Adrenal gland (tissue), 12 donors: ENCODE results near the gene TAF4. TPM values are rescaled to one million over a fixed set of nuclear protein-coding genes. Genes with fewer than 3 reads are reported as not detected.

ENCODE experiments used
- DNase-seq, 7 donors: peaks; one replicate each; pipeline ENCODE4 v3.0.0-alpha.2; 2019 to 2020
- H3K27ac ChIP-seq, 5 donors: fragments of 200-600 bp; sonication (generic) in 4 of 5; 1 replicate in 3 of 5; 2 replicates in 2 of 5; pipeline versions ENCODE4 v1.5.1 to v1.8.0; 2016 to 2020; ENCODE audit warnings: mild to moderate bottlenecking in 1 of 5
- H3K27me3 ChIP-seq: fragments of 200-600 bp; 2 replicates; pipeline ENCODE4 v1.8.0; 2021
- H3K36me3 ChIP-seq, 2 donors: fragments of 200-600 bp; replicated peaks in 1 of 2; 1 replicate in 1 of 2; 2 replicates in 1 of 2; pipeline versions ENCODE4 v1.5.1 to v1.8.0; 2018 to 2022
- H3K4me1 ChIP-seq, 2 donors: fragments of 200-600 bp; replicated peaks in 1 of 2; 1 replicate in 1 of 2; 2 replicates in 1 of 2; pipeline versions ENCODE4 v1.5.1 to v1.8.0; 2018 to 2021
- H3K4me3 ChIP-seq, 4 donors: fragments of 200-600 bp; sonication (generic) in 3 of 4; one replicate each; pipeline ENCODE4 v1.5.1; 2016 to 2018
- H3K9me3 ChIP-seq, 3 donors: fragments of 200-600 bp; sonication (generic) in 1 of 3; replicated peaks in 1 of 3; 1 replicate in 2 of 3; 2 replicates in 1 of 3; pipeline versions ENCODE4 v1.5.1 to v1.8.0; 2016 to 2021
- POLR2A ChIP-seq, 2 donors: fragments of 450-650 bp; IDR thresholded peaks; one replicate each; pipeline ENCODE4 v1.6.1; 2017; ENCODE audit warnings: antibody characterized with exemption in 2 of 2, mild to moderate bottlenecking in 2 of 2, moderate library complexity in 1 of 2
- WGBS, 4 donors: extraction: QIAGEN DNeasy Blood & Tissue Kit in 2 of 4; methylation state at CpG; one replicate each; pipeline versions ENCODE4 v1.1.5 to v1.1.7; 2013 to 2017; 5-methylcytosine and 5-hydroxymethylcytosine counted together
- intact Hi-C, 2 donors: fragments of 100-400 bp; cut with DNase I; formaldehyde crosslinking; loops; one replicate each; pipeline versions ENCODE4 v1.14.1 to v1.15.0; 2022 to 2023
- polyA plus RNA-seq, 3 donors: library from polyadenylated mRNA; stranded (reverse); fragments of 200-250 nt in 2 of 3; fragments of 350-450 nt in 1 of 3; fragmentation: Illumina TruSeq in 1 of 3; extraction: RNeasy Lipid Tissue Mini Kit (QIAGEN cat#74804) in 1 of 3; gene quantifications; one replicate each; pipeline ENCODE4 v1.2.3, GENCODE V29; 2013 to 2014
- total RNA-seq, 9 donors: library from RNA; depleted of rRNA in 4 of 9; stranded (reverse); fragments of >200 nt in 4 of 9; fragments of 120-200 nt in 1 of 9; fragmentation: NEBNext Ultra II Directional in 1 of 9; extraction: Animal tissue kit (Norgen Biotek cat#: 25700) in 1 of 9; gene quantifications; one replicate each; pipeline versions ENCODE4 v1.1.0 to v1.2.4, GENCODE V29; 2013 to 2023
- TF ChIP-seq, protein P1 (sequence below), 6 experiments: fragments of 450-650 bp in 4 of 6; fragments of 200-600 bp in 2 of 6; sonication (generic) in 1 of 6; IDR thresholded peaks; 1 replicate in 5 of 6; 2 replicates in 1 of 6; pipeline versions ENCODE4 v1.5.1 to v1.8.0; 2016 to 2021; ENCODE audit warnings: antibody characterized with exemption in 6 of 6, mild to moderate bottlenecking in 2 of 6, moderate library complexity in 1 of 6
- donor health status: healthy with polysubstance abuse.
- donor health status: Bipolar disorder and iron deficiency.
- donor health status: DM: yes; HTN: yes; CAD: no.
- donor health status: DM: no; HTN: no; CAD: no.
- donor health status: DM: no; HTN: no; CAD: no.
- donor health status: DM: yes; HTN: yes; CAD: no.

The TAF4 gene
- total and polyA plus RNA-seq, 12 donors, result 5.2 to 30.9 (median 14.8) TPM

DNA sequence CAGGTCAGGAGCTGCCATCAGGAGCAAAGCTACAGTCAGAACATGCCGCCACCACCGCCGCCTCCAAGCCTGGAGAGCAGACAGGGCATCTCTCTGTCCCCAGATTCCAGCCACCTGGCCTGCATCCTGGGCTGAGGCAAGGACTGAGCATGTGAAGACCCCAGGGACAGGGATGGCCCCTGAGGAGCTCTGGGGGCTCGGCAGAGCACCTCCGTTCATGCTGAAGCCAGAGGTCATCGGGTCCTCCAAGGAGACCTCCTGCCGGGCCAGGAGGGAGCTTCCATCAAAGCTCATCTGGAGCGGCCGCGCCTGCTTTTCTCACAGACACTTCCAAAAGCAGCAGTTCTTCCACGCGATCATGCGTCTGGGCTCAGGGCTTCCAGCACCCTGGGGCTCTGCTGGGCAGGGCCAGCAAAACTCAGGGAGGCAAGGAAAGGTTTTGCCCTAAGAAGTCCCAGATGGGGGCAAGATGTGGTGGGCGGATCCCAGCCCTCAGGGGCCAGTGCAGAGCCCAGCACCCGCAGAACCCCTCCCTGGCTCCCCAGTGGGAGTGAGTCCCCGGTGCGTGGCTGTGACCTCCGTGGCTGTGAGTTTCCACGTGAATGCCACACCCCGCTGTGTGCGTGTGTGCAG is 138.4 kb downstream of the TAF4 start:
- no peaks in the 10 kb centered on the region for H3K27me3 ChIP-seq
- no peak overlapping the region for H3K4me3 ChIP-seq
- no peaks in the 10 kb centered on the region for H3K9me3 ChIP-seq
- TF ChIP-seq POLR2A (IDR thresholded peaks at IDR 0.05), result no peak
- TF ChIP-seq, protein P1, sequence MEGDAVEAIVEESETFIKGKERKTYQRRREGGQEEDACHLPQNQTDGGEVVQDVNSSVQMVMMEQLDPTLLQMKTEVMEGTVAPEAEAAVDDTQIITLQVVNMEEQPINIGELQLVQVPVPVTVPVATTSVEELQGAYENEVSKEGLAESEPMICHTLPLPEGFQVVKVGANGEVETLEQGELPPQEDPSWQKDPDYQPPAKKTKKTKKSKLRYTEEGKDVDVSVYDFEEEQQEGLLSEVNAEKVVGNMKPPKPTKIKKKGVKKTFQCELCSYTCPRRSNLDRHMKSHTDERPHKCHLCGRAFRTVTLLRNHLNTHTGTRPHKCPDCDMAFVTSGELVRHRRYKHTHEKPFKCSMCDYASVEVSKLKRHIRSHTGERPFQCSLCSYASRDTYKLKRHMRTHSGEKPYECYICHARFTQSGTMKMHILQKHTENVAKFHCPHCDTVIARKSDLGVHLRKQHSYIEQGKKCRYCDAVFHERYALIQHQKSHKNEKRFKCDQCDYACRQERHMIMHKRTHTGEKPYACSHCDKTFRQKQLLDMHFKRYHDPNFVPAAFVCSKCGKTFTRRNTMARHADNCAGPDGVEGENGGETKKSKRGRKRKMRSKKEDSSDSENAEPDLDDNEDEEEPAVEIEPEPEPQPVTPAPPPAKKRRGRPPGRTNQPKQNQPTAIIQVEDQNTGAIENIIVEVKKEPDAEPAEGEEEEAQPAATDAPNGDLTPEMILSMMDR (IDR thresholded peaks at IDR 0.05), result no peak
- 72 to 92% (median 81%) methylated on average over 9 to 21 of the region's 21 CpGs for WGBS, 4 donors
- intact Hi-C loops, result no loop called here
- H3K27ac ChIP-seq, result no peak overlapping the region
- H3K4me1 ChIP-seq, result no peaks in the 10 kb centered on the region
- H3K36me3 ChIP-seq, result no peaks in the 10 kb centered on the region
- no peak for DNase-seq

DNA sequence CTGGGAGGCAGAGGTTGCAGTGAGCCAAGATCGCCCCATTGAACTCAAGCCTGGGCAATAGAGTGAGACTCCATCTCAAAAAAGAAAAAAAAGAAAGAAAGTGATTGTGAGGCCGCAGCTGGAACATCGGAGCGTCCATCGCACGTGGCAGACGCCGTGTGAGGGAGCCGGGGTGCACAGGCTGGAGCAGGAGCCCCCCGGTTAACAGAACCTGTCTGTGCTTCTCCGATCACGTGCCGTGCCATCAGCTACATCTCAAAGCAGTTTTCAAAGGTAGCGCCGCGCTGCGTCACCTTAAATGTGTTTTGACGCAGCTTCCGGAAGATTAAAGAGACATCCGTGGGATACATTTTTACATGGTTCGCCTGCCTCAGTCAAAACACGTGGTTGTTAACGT is 138.9 kb downstream of the TAF4 start:
- TF ChIP-seq, protein P1 (IDR thresholded peaks at IDR 0.05), result no peak
- TF ChIP-seq POLR2A (IDR thresholded peaks at IDR 0.05), result no peak
- no peaks in the 10 kb centered on the region for H3K9me3 ChIP-seq

DNA sequence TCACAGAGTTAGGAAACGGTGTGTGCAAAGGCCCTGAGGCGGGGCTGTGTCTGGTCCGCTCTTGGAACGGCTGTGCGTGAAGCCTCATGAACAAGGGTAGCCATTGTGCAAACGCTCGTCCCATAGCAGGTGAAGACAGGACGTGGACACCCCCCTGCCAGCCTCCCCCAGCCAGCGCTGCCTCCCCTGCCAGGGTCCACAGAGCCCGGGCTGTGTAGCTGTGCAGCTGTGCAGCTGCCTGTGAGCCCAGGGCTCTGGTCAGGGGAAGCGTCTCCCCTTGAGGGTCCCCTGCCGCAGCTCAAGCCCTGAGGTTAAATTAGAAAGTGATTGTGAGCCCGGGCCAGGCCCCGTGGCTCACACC is 139.4 kb downstream of the TAF4 start:
- DNase-seq, result no peak
- Histone ChIP-seq H3K27ac (no peak overlapping the region), H3K4me1 (no peaks in the 10 kb centered on the region), H3K27me3 (no peaks in the 10 kb centered on the region), H3K9me3 (no peaks in the 10 kb centered on the region), H3K36me3 (no peaks in the 10 kb centered on the region), H3K4me3 (no peak overlapping the region)
- 80 to 87% (median 86%) methylated on average over 8 to 14 of the region's 14 CpGs for WGBS, 4 donors
- intact Hi-C loops, result no loop called here
- TF ChIP-seq, protein P1 (IDR thresholded peaks at IDR 0.05), result no peak
- no peak for TF ChIP-seq POLR2A (IDR thresholded peaks at IDR 0.05)

More for the DNA sequence above, 138.9 kb downstream of the TAF4 start:
- 88 to 90% (median 89%) methylated on average over 16 to 23 of the region's 23 CpGs for WGBS, 4 donors
- intact Hi-C loops, result no loop called here
- no peaks in the 10 kb centered on the region for H3K36me3 ChIP-seq
- H3K27ac ChIP-seq, result no peak overlapping the region
- H3K27me3 ChIP-seq, result no peaks in the 10 kb centered on the region
- no peak for DNase-seq
- no peak overlapping the region for H3K4me3 ChIP-seq
- H3K4me1 ChIP-seq, result no peaks in the 10 kb centered on the region

DNA sequence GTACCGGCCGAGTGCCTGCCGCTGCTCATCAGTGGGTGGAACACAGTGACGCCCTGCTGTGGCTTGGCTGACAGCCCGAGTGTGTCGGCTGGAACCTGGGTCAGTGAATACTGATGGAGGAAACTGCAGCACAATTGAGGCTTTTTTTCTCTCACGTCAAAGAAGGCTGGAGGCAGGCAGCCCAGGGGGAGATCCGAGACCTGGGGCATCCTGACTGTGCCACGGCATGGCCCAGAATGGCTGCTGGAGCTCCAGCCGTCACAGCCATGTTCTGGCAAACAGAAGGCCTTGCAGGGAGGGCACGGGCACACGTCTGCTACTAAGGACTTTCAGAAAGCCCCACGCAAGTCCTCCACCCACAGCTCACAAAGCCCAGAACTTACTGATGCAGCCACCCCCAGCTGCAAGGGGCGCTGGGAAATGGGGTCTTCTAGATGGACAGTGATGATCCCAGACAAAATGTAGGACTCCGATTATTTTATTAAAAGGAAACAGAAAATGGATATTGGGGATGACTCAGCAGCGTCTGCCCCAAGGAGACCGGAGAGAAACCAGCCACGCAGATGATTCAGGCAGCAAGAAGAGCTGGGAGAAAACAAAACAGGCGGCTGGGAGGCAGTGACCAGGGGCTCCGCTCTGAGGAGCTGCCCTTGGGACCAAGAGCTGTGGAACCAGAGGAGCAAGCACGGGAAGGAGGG is 140.0 kb downstream of the TAF4 start:
- Histone ChIP-seq H3K36me3 (no peaks in the 10 kb centered on the region), H3K27ac (no peak overlapping the region), H3K4me3 (no peak overlapping the region), H3K27me3 (no peaks in the 10 kb centered on the region), H3K9me3 (no peaks in the 10 kb centered on the region), H3K4me1 (no peaks in the 10 kb centered on the region)
- 62 to 75% (median 72%) methylated on average over 11 to 21 of the region's 21 CpGs for WGBS, 4 donors
- DNase-seq, result peak in 3 of 7 donors; percentile 10 to 28 (median 25)
- TF ChIP-seq, protein P1 (IDR thresholded peaks at IDR 0.05), result no peak
- no peak for TF ChIP-seq POLR2A (IDR thresholded peaks at IDR 0.05)
- intact Hi-C loops, result no loop called here
